Adrenal gland (tissue), 5 donors: Measurements from ENCODE around the gene CALML6.

Experiments
- CTCF ChIP-seq, 6 experiments: fragments of 450-650 bp in 4 of 6; fragments of 200-600 bp in 2 of 6; sonication (generic) in 1 of 6; IDR thresholded peaks; 1 replicate in 5 of 6; 2 replicates in 1 of 6; pipeline versions ENCODE4 v1.5.1 to v1.8.0; 2016 to 2021; ENCODE audit warnings: antibody characterized with exemption in 6 of 6, mild to moderate bottlenecking in 2 of 6, moderate library complexity in 1 of 6
- POLR2A ChIP-seq, 2 donors: fragments of 450-650 bp; IDR thresholded peaks; one replicate each; pipeline ENCODE4 v1.6.1; 2017; ENCODE audit warnings: antibody characterized with exemption in 2 of 2, mild to moderate bottlenecking in 2 of 2, moderate library complexity in 1 of 2
- donor health status: DM: no; HTN: no; CAD: no.

- TF ChIP-seq CTCF (IDR thresholded peaks at IDR 0.05): no peak
- TF ChIP-seq POLR2A (IDR thresholded peaks at IDR 0.05): peak; percentile 83
These were observed 24.3 kb upstream of the CALML6 start, which contains the start of gene GNB1 for GRCh38 chr1:1890506-1891348.
